Stimulated activated CD8-positive, alpha-beta memory T cell treated with anti-CD3 and anti-CD28 coated beads, Interleukin-7, amount 100 ng/mL, for 48 hours (primary cell): ENCODE measurements around the gene UTS2R.
"Not testable (repeated sequence)": the region's sequence is repeated elsewhere in the genome, so short reads cannot be mapped to it uniquely, and the experiment has no call there.

Source experiments
- DNase-seq, 2 donors: peaks; one replicate each; pipeline ENCODE4 v3.0.0-alpha.2; 2020; ENCODE audit warnings: low read depth in 1 of 2; ENCODE audit errors: extremely low read depth in 1 of 2

UTS2R gene

GRCh38 chr17:82333279-82334171 is 38.0 kb upstream of the UTS2R start, which contains the start of gene SECTM1:
Gene SECTM1 (minus strand): TSS chr17:82333766. CDS start chr17:82327240, 6,526 bp downstream.
- DNase-seq = no peak

- no peak for DNase-seq
Measured at GRCh38 chr17:82334204-82334621, 37.4 kb upstream of the UTS2R start.

- DNase-seq = no peak
Measured at GRCh38 chr17:82334622-82335394, 36.8 kb upstream of the UTS2R start.

- no peak for DNase-seq
Measured at GRCh38 chr17:82338858-82339633, 32.5 kb upstream of the UTS2R start.

DNA sequence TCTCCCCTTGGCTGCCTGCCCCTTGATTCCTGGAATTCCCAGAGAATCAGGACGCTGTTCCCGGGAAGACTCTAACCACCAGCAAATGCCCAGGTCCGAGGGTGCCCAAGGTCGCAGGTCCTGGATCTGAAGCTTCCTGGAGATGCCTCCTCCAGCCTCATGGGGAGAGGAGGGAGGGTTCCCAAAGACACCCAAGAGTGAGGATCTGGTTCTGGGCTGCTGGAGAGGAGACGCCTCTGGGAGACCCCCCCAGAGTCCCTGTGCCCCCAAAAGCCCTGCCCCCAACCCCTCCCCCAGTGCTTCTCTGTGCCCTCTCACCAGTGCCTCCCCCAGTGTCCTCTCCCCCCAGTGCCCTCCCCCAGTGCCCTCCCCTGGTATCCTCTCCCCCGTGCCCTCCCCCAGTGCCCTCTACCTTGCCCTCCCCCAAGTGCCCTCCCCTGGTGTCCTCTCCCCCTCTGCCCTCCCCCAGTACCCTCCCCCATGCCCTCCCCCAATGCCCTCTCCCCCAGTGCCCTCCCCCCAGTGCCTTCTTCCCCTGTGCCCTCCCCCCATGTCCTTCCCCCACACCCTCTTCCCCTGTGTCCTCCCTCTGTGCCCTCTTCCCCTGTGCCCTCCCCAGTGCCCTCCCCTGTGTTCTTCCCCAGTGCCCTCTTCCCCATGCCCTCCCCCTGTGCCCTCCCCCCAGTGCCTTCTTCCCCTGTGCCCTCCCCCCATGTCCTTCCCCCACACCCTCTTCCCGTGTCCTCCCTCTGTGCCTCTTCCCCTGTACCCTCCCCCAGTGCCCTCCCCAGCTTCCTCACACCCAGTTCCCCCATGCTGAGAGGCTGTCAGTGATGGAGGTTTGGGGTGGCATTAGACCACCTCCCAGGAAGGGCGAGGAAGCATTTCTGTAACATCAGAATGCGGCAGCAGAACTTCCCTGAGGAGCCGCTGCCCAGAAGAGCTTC is 31.7 kb upstream of the UTS2R start:
- DNase-seq = no peak

GRCh38 chr17:82342361-82343079 is 29.0 kb upstream of the UTS2R start:
- DNase-seq = no peak

DNA sequence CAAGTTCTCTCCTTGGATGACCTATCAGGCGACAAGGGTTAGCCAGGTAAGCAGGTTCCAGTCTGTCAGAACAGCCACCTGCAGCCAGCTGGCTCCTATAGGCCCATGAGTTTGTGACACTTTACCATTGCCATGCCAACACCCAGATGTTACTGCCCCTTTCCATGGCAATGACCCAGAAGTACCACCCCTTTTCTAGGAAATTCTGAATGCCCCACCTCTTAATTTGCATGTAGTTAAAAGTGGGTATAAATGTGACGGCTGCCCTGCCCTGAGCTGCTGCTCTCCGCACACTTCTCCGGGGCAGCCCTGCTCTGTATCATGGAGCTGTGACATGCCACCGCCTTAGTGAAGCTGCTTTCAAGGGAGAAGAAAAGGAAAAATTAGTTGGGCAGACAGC is 28.0 kb upstream of the UTS2R start:
- DNase-seq = no peak

DNA sequence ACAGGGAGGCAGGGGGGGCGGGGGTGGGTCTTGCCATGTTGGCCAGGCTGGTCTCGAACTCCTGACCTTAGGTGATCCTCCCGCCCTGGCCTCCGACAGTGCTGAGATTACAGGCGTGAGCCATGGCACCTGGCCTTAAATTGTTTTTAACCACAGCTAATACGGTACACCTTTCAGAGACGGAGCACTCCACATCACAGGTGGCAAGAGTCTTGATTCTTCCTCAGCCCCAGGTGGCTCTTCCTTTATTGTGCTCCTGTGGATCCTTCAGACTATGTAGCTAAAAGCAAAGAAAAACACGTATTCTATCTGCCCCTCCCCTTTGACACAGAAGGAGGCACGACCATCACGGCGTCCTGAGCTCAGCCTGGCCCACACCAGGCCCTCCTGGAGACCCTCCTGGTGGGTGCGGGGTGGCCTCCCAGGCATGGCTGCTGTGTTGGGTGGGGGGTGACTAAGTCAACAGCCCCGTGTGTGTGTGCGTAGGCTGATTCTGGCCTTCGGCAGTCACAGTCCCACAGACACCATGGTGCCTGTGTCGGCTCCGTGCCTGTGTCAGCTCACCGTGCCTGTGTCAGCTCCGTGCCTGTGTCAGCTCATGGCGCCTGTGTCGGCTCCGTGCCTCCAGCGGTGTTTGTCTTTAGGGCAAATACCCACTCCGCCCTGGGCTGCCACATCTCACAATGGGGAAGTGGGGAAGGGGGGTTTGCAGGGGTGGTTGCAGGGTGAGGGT is 27.2 kb upstream of the UTS2R start:
- DNase-seq = no peak

GRCh38 chr17:82345151-82345976 is 26.2 kb upstream of the UTS2R start:
- no peak for DNase-seq

DNA sequence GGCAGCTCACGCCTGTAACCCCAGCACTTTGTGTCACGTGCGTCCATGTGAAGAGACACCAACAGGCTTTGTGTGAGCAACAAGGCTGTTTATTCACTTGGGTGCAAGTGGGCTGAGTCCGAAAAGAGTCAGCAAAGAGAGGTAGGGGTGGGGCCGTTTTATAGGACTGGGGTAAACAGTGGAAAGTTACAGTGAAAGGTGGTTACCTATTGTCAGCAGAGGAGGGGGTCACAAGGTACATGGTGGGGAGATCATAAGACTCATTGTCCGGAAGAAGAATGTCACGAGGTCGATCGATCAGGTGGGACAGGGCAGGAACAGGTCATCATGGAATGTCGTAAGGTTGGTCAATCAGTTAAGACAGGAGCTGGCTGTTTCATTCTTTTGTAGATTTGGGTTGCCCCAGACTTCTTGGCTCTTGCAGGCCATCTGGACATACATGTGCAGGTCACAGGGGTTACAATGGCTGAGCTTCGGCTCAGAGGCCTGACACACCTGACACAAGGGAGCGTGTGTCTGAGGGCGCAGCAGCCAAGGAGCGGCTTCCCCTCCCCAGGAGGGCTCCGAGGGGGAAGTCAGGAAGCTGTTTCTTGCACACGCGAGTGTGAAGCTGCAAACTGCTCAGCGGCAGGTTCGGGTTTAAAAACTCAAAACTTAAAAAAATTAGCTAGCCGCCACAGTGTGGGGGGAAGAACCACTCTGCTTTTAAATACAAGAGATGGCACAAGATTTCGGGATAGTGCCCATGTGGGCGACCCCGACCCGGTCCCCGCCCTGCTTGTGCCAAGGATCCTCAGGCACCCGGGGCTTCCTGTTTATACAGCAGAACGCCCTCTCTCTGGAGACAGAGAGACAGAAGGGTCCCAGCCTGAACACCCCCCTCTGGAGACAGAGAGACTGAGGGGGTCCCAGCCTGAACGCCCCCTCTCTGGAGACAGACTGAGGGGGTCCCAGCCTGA is 24.9 kb upstream of the UTS2R start:
- no peak for DNase-seq

DNA sequence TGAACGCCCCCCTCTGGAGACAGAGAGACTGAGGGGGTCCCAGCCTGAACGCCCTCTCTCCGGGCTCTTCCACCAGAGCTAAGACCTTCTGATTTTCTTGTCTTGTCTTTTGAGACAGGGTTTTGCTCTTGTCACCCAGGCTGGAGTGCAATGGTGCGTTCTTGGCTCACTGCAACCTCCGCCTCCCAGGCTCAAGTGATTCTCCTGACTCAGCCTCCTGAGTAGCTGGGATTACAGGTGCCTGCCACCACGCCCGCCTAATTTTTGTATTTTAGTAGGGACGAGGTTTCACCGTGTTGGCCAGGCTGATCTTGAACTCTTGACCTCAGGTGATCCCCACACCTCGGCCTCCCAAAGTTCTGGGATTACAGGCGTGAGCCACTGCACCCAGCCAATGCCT is 23.6 kb upstream of the UTS2R start:
- DNase-seq = not testable (repeated sequence)

- DNase-seq = no peak
Measured at GRCh38 chr17:82348434-82348833, 23.1 kb upstream of the UTS2R start.

DNA sequence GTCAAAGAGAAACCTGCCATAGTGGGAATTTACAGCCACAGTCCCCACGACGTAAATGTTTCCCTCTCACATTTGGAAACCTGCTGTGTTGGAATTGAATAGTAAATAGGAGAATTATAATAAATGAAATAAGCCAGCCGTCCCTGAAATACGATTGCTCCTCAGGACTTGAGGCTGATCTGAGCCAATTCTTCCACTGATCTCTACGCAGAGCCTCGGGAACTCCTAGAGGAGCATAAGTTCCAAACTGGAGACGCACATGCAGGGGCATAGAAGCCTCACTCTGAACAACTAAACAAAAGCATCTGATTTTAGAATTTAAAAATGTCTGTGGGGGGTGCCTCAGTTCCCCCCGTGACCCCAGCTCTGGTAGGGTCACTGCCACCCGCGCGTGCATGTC is 22.7 kb upstream of the UTS2R start:
- DNase-seq = no peak

GRCh38 chr17:82349287-82349701 is 22.3 kb upstream of the UTS2R start:
- DNase-seq = no peak

DNA sequence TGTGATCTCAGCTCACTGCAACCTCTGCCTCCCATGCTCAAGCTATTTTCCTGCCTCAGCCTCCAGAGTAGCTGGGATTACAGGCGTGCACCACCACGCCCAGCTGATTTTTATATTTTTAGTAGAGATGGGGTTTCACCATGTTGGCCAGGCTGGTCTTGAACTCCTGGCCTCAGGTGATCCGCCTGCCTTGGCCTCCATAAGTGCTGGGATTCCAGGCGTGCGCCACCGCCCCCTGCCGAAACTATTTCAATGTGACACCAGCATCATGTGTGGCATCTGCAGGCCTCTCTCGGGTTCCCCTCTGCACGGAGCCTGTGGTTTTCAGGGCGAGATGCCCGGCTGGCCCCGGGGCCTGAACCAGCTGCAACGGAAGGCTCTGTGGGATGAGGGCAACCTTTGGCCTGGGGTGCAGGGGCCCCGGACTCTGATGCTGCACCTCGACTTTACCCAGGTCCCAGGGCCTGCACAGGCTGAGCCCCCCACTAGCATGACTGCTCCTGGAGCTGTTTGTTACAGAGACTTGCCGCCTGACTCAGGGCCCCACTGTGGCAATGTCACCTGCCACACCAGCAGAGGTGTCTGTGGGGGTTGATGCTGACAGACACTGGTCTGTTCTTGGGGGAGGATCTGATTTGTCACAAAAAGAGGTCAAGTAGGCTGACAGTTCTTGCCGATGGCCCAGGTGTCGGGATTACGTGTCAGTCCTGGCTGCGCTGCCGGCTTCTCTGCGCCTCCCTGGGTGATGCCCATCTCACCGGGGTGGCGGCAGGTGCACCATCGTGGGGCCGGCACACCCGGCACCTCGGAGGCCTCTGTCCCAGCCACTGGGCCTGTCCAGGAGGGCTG is 21.2 kb upstream of the UTS2R start:
- peak in 1 of 2 donors; percentile 36 for DNase-seq

DNA sequence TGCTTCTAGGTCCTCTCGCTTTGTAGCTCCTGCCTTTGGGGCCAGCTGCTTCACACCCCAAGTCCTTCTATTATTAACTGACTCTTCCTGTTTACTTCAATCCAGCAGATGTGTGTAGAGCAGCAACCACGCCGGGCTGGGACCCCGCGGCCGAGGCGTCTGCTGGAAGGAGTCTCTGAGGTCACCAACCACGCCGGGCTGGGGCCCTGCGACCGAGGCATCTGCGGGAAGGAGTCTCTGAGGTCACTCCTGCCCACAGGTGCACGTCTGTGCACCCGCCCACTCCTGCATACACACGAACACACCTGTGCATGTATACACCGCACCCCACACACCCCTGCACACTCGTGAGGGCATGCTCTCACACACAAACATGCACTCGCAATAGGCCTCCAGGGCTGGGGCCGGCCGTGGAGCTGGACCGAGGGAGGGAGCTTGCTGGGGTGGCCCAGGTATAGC is 20.3 kb upstream of the UTS2R start:
- no peak for DNase-seq
